GM23338 (cell line): ENCODE results near the gene TSKS.

Experiments used
- CTCF ChIP-seq, 2 experiments: fragments of 200-600 bp in 1 of 2; sonication (generic) in 1 of 2; conservative IDR thresholded peaks; 2 replicates each; pipeline versions ENCODE4 v1.5.1 to v1.6.1; 2016 to 2017; ENCODE audit warnings: antibody characterized with exemption in 2 of 2, low read depth in 2 of 2, mild to moderate bottlenecking in 2 of 2, moderate library complexity in 1 of 2
- EZH2phosphoT487 ChIP-seq: fragments of 200-600 bp; sonication (generic); IDR thresholded peaks from one replicate; pipeline ENCODE4 v1.8.1; 2018; ENCODE audit warnings: antibody characterized with exemption; ENCODE audit not compliant: unreplicated experiment
- JUNB ChIP-seq: IDR thresholded peaks from one replicate; pipeline ENCODE4 v1.6.1; 2016; ENCODE audit warnings: antibody characterized with exemption; ENCODE audit not compliant: unreplicated experiment
- REST ChIP-seq: IDR thresholded peaks from one replicate; pipeline ENCODE4 v1.6.1; 2018; ENCODE audit warnings: antibody characterized with exemption; ENCODE audit not compliant: unreplicated experiment
- ZNF462 ChIP-seq: fragments of 250-450 bp; sonication (Bioruptor Pico); IDR thresholded peaks from 2 replicates; pipeline ENCODE4 v1.5.0; 2020; ENCODE audit warnings: mild to moderate bottlenecking, moderate library complexity
- TF ChIP-seq, protein P1 (sequence below): IDR thresholded peaks from 2 replicates; pipeline ENCODE4 v1.6.1; 2016; ENCODE audit warnings: antibody characterized with exemption

DNA sequence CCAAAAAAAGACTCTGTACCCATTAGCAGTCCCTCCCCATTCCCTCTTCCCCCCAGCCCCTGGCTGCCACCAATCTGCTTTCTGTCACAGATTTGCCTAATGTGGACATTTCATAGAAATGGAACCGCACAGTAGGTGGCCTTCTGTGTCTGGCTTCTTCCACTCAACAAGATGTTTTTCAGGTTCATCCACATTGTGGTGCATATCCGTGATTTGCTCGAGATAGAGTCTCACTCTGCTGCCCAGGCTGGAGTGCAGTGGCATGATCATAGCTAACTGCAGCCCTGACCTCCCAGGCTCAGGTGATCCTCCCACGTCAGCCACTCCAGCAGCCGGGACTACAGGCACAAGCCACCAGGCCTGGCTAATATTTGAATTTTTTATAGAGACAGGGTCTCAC lies 24.6 kb upstream of the TSKS start:
- TF ChIP-seq CTCF (conservative IDR thresholded peaks at IDR 0.05; ENCODE audit: low read depth in 2 of 2) (no peak), JUNB (no peak), EZH2phosphoT487 (no peak), ZNF462 (CRISPR knock-in tag) (no peak), REST (no peak)
- TF ChIP-seq, protein P1, sequence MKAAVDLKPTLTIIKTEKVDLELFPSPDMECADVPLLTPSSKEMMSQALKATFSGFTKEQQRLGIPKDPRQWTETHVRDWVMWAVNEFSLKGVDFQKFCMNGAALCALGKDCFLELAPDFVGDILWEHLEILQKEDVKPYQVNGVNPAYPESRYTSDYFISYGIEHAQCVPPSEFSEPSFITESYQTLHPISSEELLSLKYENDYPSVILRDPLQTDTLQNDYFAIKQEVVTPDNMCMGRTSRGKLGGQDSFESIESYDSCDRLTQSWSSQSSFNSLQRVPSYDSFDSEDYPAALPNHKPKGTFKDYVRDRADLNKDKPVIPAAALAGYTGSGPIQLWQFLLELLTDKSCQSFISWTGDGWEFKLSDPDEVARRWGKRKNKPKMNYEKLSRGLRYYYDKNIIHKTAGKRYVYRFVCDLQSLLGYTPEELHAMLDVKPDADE, result no peak
